Panc1 (cell line): ENCODE results near the gene COL4A2.

ENCODE experiments used
- TF ChIP-seq, protein P1 (sequence below): fragments of 450-650 bp; IDR thresholded peaks from 2 replicates; pipeline ENCODE4 v1.5.1; 2017; ENCODE audit warnings: mild to moderate bottlenecking
- TF ChIP-seq, protein P2 (sequence below), 2 experiments: IDR thresholded peaks; 2 replicates each; pipeline ENCODE4 v1.6.1; 2011 to 2012; ENCODE audit warnings: low read depth in 2 of 2, control low read depth in 1 of 2, low read length in 1 of 2, mild to moderate bottlenecking in 1 of 2, moderate library complexity in 1 of 2; ENCODE audit not compliant: insufficient read depth in 1 of 2

DNA sequence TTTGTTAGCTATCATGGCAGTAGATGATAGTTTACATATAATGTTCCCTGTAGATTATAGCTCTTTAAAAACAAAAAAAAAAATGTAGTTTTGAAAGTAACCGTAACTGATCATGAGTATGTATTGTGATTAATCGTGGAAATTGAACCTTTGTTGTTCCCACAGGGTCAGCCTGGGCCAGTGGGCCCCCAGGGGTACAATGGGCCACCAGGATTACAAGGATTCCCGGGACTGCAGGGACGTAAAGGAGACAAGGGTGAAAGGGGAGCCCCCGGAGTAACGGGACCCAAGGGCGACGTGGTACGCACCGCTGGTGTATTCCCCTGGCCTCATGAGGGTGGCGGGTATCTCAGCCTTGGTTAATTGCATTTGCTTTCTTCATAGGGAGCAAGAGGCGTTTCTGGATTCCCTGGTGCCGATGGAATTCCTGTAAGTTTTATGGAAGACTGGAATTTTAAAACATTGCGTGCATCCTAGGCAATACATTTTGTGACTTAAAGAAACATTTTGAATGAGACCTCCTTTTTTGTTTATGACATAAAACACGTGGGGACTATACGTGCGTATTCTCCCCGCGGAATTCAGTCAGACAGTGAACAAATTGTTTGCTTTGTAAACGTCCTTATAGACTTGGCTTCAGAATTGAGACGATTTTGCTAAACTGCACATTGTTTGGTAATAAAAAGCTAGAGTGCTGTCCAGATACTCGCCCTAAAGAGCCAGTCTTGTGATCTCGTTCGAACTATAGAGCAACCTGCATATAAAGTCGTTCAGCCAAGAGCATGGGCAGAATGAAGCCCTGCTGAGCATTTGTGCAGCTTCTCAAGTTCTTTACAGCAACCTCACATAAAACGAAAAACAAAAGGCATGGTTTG lies 117.7 kb downstream of the COL4A2 start:
- TF ChIP-seq, protein P1, sequence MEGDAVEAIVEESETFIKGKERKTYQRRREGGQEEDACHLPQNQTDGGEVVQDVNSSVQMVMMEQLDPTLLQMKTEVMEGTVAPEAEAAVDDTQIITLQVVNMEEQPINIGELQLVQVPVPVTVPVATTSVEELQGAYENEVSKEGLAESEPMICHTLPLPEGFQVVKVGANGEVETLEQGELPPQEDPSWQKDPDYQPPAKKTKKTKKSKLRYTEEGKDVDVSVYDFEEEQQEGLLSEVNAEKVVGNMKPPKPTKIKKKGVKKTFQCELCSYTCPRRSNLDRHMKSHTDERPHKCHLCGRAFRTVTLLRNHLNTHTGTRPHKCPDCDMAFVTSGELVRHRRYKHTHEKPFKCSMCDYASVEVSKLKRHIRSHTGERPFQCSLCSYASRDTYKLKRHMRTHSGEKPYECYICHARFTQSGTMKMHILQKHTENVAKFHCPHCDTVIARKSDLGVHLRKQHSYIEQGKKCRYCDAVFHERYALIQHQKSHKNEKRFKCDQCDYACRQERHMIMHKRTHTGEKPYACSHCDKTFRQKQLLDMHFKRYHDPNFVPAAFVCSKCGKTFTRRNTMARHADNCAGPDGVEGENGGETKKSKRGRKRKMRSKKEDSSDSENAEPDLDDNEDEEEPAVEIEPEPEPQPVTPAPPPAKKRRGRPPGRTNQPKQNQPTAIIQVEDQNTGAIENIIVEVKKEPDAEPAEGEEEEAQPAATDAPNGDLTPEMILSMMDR: no peak
- TF ChIP-seq, protein P2, sequence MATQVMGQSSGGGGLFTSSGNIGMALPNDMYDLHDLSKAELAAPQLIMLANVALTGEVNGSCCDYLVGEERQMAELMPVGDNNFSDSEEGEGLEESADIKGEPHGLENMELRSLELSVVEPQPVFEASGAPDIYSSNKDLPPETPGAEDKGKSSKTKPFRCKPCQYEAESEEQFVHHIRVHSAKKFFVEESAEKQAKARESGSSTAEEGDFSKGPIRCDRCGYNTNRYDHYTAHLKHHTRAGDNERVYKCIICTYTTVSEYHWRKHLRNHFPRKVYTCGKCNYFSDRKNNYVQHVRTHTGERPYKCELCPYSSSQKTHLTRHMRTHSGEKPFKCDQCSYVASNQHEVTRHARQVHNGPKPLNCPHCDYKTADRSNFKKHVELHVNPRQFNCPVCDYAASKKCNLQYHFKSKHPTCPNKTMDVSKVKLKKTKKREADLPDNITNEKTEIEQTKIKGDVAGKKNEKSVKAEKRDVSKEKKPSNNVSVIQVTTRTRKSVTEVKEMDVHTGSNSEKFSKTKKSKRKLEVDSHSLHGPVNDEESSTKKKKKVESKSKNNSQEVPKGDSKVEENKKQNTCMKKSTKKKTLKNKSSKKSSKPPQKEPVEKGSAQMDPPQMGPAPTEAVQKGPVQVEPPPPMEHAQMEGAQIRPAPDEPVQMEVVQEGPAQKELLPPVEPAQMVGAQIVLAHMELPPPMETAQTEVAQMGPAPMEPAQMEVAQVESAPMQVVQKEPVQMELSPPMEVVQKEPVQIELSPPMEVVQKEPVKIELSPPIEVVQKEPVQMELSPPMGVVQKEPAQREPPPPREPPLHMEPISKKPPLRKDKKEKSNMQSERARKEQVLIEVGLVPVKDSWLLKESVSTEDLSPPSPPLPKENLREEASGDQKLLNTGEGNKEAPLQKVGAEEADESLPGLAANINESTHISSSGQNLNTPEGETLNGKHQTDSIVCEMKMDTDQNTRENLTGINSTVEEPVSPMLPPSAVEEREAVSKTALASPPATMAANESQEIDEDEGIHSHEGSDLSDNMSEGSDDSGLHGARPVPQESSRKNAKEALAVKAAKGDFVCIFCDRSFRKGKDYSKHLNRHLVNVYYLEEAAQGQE (IDR thresholded peaks at IDR 0.05; ENCODE audit: insufficient read depth in 1 of 2, low read depth in 2 of 2, low read length in 1 of 2): no peak
